Stimulated activated CD4-positive, alpha-beta T cell treated with anti-CD3 and anti-CD28 coated beads, Interleukin-2, amount 100 ng/mL, for 48 hours (primary cell): ENCODE measurements around the gene ZNF786.
"Not testable (repeated sequence)": the region's sequence is repeated elsewhere in the genome, so short reads cannot be mapped to it uniquely, and the experiment has no call there.

ENCODE experiments used
- DNase-seq, 2 donors: peaks; one replicate each; pipeline ENCODE4 v3.0.0-alpha.2; 2020

ZNF786 gene

GRCh38 chr7:149090397-149091195 lies at the start of gene ZNF786:
ZNF786 (minus strand) TSS chr7:149090718; CDS start chr7:149090640, 78 bp downstream.
- DNase-seq: peak; percentile 93 to 96

- no peak for DNase-seq
These were observed 45.6 kb upstream of the ZNF786 start for GRCh38 chr7:149136118-149136517.

- DNase-seq: no peak
These were observed 42.7 kb upstream of the ZNF786 start for GRCh38 chr7:149133028-149133710.

GRCh38 chr7:149130572-149131198 lies 40.2 kb upstream of the ZNF786 start:
- no peak for DNase-seq

- peak; percentile 57 to 63 for DNase-seq
These were observed 36.2 kb upstream of the ZNF786 start for GRCh38 chr7:149126662-149127266.

GRCh38 chr7:149125863-149126661 lies 35.5 kb upstream of the ZNF786 start, which contains the start of gene ZNF425:
ZNF425 (minus strand) TSS chr7:149126324; CDS start chr7:149126213, 111 bp downstream.
- DNase-seq: peak; percentile 96 to 98

- peak in 1 of 2 donors; percentile 28 for DNase-seq
These were observed 34.8 kb upstream of the ZNF786 start for GRCh38 chr7:149125189-149125862.

GRCh38 chr7:149109969-149110368 lies 19.5 kb upstream of the ZNF786 start:
- no peak for DNase-seq

- no peak for DNase-seq
These were observed 14.2 kb upstream of the ZNF786 start for GRCh38 chr7:149104749-149105148.

- no peak for DNase-seq
These were observed 13.7 kb upstream of the ZNF786 start for GRCh38 chr7:149104214-149104613.

GRCh38 chr7:149103424-149103823 lies 12.9 kb upstream of the ZNF786 start:
- DNase-seq: no peak

- DNase-seq: no peak
These were observed 12.1 kb upstream of the ZNF786 start for GRCh38 chr7:149102666-149103065.

- no peak for DNase-seq
These were observed 10.3 kb upstream of the ZNF786 start for GRCh38 chr7:149100821-149101220.

GRCh38 chr7:149099058-149099457 lies 8.5 kb upstream of the ZNF786 start:
- no peak for DNase-seq

- no peak for DNase-seq
These were observed 6.6 kb upstream of the ZNF786 start for GRCh38 chr7:149097088-149097487.

- DNase-seq: no peak
These were observed 2.7 kb upstream of the ZNF786 start for GRCh38 chr7:149093228-149093627.

- DNase-seq: not testable (repeated sequence)
These were observed 1.7 kb upstream of the ZNF786 start for GRCh38 chr7:149092244-149092643.

GRCh38 chr7:149087376-149087775 lies 3.1 kb downstream of the ZNF786 start:
- DNase-seq: no peak

- no peak for DNase-seq
These were observed 4.7 kb downstream of the ZNF786 start for GRCh38 chr7:149085866-149086265.

- DNase-seq: no peak
These were observed 6.1 kb downstream of the ZNF786 start for GRCh38 chr7:149084407-149084806.

- no peak for DNase-seq
These were observed 8.6 kb downstream of the ZNF786 start for GRCh38 chr7:149081914-149082313.

- DNase-seq: no peak
These were observed 12.9 kb downstream of the ZNF786 start for GRCh38 chr7:149077594-149077993.
